ENCODE data around the gene IL19.

DNA sequence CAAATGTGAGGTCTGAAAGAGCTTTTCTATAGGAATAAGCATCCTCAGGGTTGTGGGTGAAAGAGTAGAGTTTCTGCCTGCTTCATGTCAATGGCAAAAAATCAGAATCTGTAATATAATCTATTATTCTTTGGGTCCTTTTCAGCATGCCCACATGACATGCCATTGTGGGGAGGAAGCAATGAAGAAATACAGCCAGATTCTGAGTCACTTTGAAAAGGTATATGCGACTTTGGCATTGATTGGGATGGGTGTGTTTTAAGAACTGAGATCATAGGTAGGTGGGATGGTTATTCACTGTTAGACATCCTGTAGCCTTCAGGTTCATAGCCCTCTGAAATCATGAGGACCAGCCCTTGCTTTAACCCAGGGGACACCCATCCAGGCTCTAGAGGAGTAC lies 96.7 kb downstream of the IL19 start:
- TF ChIP-seq, protein P1, sequence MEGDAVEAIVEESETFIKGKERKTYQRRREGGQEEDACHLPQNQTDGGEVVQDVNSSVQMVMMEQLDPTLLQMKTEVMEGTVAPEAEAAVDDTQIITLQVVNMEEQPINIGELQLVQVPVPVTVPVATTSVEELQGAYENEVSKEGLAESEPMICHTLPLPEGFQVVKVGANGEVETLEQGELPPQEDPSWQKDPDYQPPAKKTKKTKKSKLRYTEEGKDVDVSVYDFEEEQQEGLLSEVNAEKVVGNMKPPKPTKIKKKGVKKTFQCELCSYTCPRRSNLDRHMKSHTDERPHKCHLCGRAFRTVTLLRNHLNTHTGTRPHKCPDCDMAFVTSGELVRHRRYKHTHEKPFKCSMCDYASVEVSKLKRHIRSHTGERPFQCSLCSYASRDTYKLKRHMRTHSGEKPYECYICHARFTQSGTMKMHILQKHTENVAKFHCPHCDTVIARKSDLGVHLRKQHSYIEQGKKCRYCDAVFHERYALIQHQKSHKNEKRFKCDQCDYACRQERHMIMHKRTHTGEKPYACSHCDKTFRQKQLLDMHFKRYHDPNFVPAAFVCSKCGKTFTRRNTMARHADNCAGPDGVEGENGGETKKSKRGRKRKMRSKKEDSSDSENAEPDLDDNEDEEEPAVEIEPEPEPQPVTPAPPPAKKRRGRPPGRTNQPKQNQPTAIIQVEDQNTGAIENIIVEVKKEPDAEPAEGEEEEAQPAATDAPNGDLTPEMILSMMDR (IDR thresholded peaks at IDR 0.05): no peak
- TF ChIP-seq POLR2A (IDR thresholded peaks at IDR 0.05): no peak

All from lower leg skin (tissue), 3 donors.